ENCODE data around the gene SERPIND1. TPM values are rescaled to one million over a fixed set of nuclear protein-coding genes. Genes with fewer than 3 reads are reported as not detected.

The SERPIND1 gene
- total RNA-seq, 1 donor: 0.09 TPM

- H3K4me3 ChIP-seq (ENCODE audit: low read depth, low read length): no peak overlapping the region
- TF ChIP-seq CTCF (IDR thresholded peaks at IDR 0.05; ENCODE audit: insufficient read depth, low read length): no peak
- peak; percentile 25 for DNase-seq (ENCODE audit: low read depth)
Measured at GRCh38 chr22:20792966-20793728, 19.2 kb downstream of the SERPIND1 start.

- DNase-seq (ENCODE audit: low read depth): no peak
- no peak for TF ChIP-seq CTCF (IDR thresholded peaks at IDR 0.05; ENCODE audit: insufficient read depth, low read length)
- no peak overlapping the region for H3K4me3 ChIP-seq (ENCODE audit: low read depth, low read length)
Measured at GRCh38 chr22:20793748-20794649, 20.1 kb downstream of the SERPIND1 start.

DNA sequence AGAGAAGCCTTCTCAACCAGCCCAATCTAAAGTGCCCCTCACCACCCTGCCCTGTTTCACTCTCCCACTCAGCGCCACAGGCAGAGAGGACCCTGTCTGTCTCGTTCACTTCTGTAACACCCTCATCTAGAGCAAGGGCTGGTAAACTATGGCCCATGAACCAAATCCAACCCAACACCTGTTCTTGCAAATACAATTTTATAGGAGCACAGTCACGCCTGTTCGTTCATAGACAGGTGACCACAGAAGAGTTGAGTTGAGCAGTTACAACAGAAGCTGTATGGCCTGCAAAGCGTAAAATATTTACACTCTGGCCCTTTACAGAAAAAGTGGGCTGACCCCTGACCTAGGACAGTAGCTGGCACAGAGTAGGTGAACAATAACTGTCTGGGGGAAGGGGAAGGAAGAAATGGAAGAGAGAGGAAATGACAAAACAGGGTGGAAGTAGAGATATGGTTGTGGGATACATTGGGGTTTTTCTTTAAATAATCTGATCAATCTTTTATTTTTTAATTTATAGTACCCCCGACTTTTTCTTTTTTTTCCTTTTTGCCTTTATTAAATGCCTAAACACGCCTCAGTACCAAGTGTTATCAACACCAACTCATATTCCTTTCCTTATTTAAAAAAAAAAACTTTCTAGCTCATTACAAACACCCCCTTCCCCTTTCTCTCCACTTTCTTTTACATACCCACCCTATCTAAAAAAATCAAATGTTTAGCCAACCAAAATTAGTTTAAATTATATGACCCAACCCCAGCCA lies 20.9 kb downstream of the SERPIND1 start:
- no peak for TF ChIP-seq CTCF (IDR thresholded peaks at IDR 0.05; ENCODE audit: insufficient read depth, low read length)
- H3K4me3 ChIP-seq (ENCODE audit: low read depth, low read length): no peak overlapping the region
- no peak for DNase-seq (ENCODE audit: low read depth)

- no peak for DNase-seq (ENCODE audit: low read depth)
- H3K4me3 ChIP-seq (ENCODE audit: low read depth, low read length): no peak overlapping the region
- TF ChIP-seq CTCF (IDR thresholded peaks at IDR 0.05; ENCODE audit: insufficient read depth, low read length): no peak
Measured at GRCh38 chr22:20796731-20797130, 22.8 kb downstream of the SERPIND1 start.

DNA sequence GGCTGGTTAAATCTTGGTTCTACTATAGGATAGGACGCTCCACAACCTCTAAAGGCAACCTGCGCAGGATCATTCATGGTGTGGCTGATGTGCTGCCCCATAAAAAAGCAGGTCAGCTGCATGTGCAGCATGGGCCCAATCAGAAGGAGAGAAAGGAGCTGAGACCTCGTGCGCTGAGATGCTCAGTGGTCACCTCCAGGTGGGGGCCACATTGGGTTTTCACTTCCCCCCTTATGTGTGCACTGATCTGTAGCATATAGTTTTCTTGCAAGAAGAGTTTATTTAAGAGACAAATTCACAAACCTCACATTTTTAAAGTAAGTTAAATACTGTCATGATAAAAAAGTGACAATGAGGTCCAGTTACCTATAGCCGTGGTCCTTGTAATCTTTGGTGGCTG lies 24.3 kb downstream of the SERPIND1 start:
- no peak for TF ChIP-seq CTCF (IDR thresholded peaks at IDR 0.05; ENCODE audit: insufficient read depth, low read length)
- no peak overlapping the region for H3K4me3 ChIP-seq (ENCODE audit: low read depth, low read length)
- DNase-seq (ENCODE audit: low read depth): no peak

DNA sequence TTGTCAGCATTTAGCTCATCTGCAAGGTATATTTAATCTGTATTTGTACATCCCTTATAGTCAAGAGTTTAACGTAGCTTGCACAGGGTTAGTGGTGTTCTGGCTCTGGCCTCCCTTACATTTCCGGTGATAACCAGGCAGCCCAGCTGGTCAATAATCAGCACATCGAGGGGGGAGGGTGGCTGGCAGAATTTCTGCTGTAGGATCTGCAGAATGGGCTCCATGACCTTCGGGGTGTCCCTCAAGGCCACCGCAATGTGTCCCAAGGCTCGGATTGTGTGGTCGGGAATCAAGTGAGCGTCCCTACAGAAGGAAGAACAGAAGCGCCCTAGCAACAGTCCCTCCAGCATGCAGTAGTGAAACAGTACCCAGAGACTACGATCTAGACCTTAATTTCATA lies 25.1 kb downstream of the SERPIND1 start:
- no peak for DNase-seq (ENCODE audit: low read depth)
- TF ChIP-seq CTCF (IDR thresholded peaks at IDR 0.05; ENCODE audit: insufficient read depth, low read length): no peak

More for the DNA sequence above, 25.1 kb downstream of the SERPIND1 start:
- no peak overlapping the region for H3K4me3 ChIP-seq (ENCODE audit: low read depth, low read length)
